Hepatocyte (in vitro differentiated cells): ENCODE results near the gene SMAP1. TPM values are rescaled to one million over a fixed set of nuclear protein-coding genes. Genes with fewer than 3 reads are reported as not detected.

Experiments used
- DNase-seq: peaks from one replicate; pipeline ENCODE4 v3.0.0-alpha.2; 2016; ENCODE audit warnings: low spot score
- H2AFZ ChIP-seq: fragments of 200-600 bp; sonication (generic); 2 replicates; pipeline ENCODE4 v1.6.0; 2016; ENCODE audit warnings: antibody characterized with exemption, mild to moderate bottlenecking
- H3K27ac ChIP-seq: fragments of 200-600 bp; sonication (generic); 2 replicates; pipeline ENCODE4 v1.5.1; 2016; ENCODE audit warnings: mild to moderate bottlenecking
- H3K27me3 ChIP-seq: fragments of 200-600 bp; sonication (generic); 2 replicates; pipeline ENCODE4 v1.6.1; 2016
- H3K36me3 ChIP-seq: fragments of 200-600 bp; sonication (generic); replicated peaks from 2 replicates; pipeline ENCODE4 v1.5.1; 2016; ENCODE audit warnings: low read depth; ENCODE audit not compliant: insufficient read depth
- H3K4me1 ChIP-seq: fragments of 200-600 bp; sonication (generic); 2 replicates; pipeline ENCODE4 v1.5.1; 2016; ENCODE audit warnings: mild to moderate bottlenecking, moderate library complexity; ENCODE audit not compliant: insufficient read depth
- H3K4me2 ChIP-seq: fragments of 200-600 bp; sonication (generic); 2 replicates; pipeline ENCODE4 v1.6.0; 2016
- H3K4me3 ChIP-seq: fragments of 200-600 bp; sonication (generic); 2 replicates; pipeline ENCODE4 v1.5.1; 2016; ENCODE audit warnings: mild to moderate bottlenecking
- H3K79me2 ChIP-seq: fragments of 200-600 bp; sonication (generic); 2 replicates; pipeline ENCODE4 v1.6.0; 2017; ENCODE audit warnings: mild to moderate bottlenecking
- H3K9me2 ChIP-seq: fragments of 200-600 bp; sonication (generic); replicated peaks from 2 replicates; pipeline ENCODE4 v1.6.0; 2017; ENCODE audit warnings: mild to moderate bottlenecking; ENCODE audit not compliant: insufficient read depth
- H3K9me3 ChIP-seq: fragments of 200-600 bp; sonication (generic); 2 replicates; pipeline ENCODE4 v1.5.1; 2016; ENCODE audit warnings: low read depth, mild to moderate bottlenecking
- H4K20me1 ChIP-seq: fragments of 200-600 bp; sonication (generic); 2 replicates; pipeline ENCODE4 v1.6.0; 2016; ENCODE audit warnings: mild to moderate bottlenecking; ENCODE audit not compliant: insufficient read depth, poor library complexity, severe bottlenecking
- CTCF ChIP-seq: fragments of 200-600 bp; sonication (generic); IDR thresholded peaks from 2 replicates; pipeline ENCODE4 v1.5.1; 2016; ENCODE audit warnings: antibody characterized with exemption, mild to moderate bottlenecking; ENCODE audit not compliant: poor library complexity
- EZH2 ChIP-seq: fragments of 200-600 bp; sonication (generic); IDR thresholded peaks from 2 replicates; pipeline ENCODE4 v1.6.1; 2016; ENCODE audit warnings: antibody characterized with exemption, mild to moderate bottlenecking, borderline replicate concordance
- EZH2phosphoT487 ChIP-seq: fragments of 200-600 bp; sonication (generic); IDR thresholded peaks from one replicate; pipeline ENCODE4 v1.6.1; 2018; ENCODE audit warnings: antibody characterized with exemption, mild to moderate bottlenecking, low read depth, moderate library complexity; ENCODE audit not compliant: unreplicated experiment, severe bottlenecking
- WGBS: methylation state at CpG from one replicate; pipeline ENCODE4 v1.1.6; 2016; ENCODE audit warnings: low lambda C conversion rate; ENCODE audit errors: missing lambda C conversion rate; 5-methylcytosine and 5-hydroxymethylcytosine counted together
- polyA plus RNA-seq: library from polyadenylated mRNA; unstranded; fragments of >200 nt; fragmentation: Nextera tagmentation; extraction: Ambion mirVana; gene quantifications from 2 replicates; pipeline ENCODE4 v1.2.1, GENCODE V29; 2016
- total RNA-seq: library from RNA; depleted of rRNA; stranded (reverse); fragments of >200 nt; gene quantifications from 2 replicates; pipeline ENCODE4 v1.2.3, GENCODE V29; 2014

SMAP1 gene
- total and polyA plus RNA-seq, 2 experiments from 2014 or later = 28.2 to 42.4 TPM

- Histone ChIP-seq H3K4me2 (no peak overlapping the region), H3K4me1 (no peaks in the 10 kb centered on the region), H3K9me3 (no peaks in the 10 kb centered on the region), H3K4me3 (no peak overlapping the region), H3K79me2 (no peaks in the 10 kb centered on the region), H3K27me3 (no peaks in the 10 kb centered on the region), H3K27ac (no peak overlapping the region), H3K9me2 (no peaks in the 10 kb centered on the region), H3K36me3 (no peaks in the 10 kb centered on the region), H4K20me1 (no peaks in the 10 kb centered on the region), H2AFZ (no peak overlapping the region)
- WGBS = 92% methylated on average over 2 of the region's 8 CpGs
- DNase-seq = no peak
- TF ChIP-seq EZH2 = no peak
- no peak for TF ChIP-seq EZH2phosphoT487
- TF ChIP-seq CTCF = no peak
Observed at GRCh38 chr6:70636596-70636995, 31.1 kb upstream of the SMAP1 start.

GRCh38 chr6:70638468-70638867 lies 29.2 kb upstream of the SMAP1 start:
- Histone ChIP-seq H3K36me3 (no peaks in the 10 kb centered on the region), H4K20me1 (no peaks in the 10 kb centered on the region), H3K27ac (no peak overlapping the region), H3K4me3 (no peak overlapping the region), H3K4me1 (no peaks in the 10 kb centered on the region), H3K4me2 (no peak overlapping the region), H3K79me2 (no peaks in the 10 kb centered on the region), H2AFZ (no peak overlapping the region), H3K9me3 (no peaks in the 10 kb centered on the region), H3K9me2 (no peaks in the 10 kb centered on the region), H3K27me3 (no peaks in the 10 kb centered on the region)
- 100% methylated on average over 1 of the region's 1 CpG for WGBS
- TF ChIP-seq CTCF = no peak
- TF ChIP-seq EZH2phosphoT487 = no peak
- TF ChIP-seq EZH2 = no peak
- no peak for DNase-seq

- no peak for TF ChIP-seq EZH2
- TF ChIP-seq CTCF = no peak
- TF ChIP-seq EZH2phosphoT487 = no peak
- H3K4me3 ChIP-seq = no peak overlapping the region
- no peak for DNase-seq
Observed at GRCh38 chr6:70651326-70651905, 16.3 kb upstream of the SMAP1 start.

More at GRCh38 chr6:70651326-70651905, 16.3 kb upstream of the SMAP1 start:
- H3K4me1 ChIP-seq = no peaks in the 10 kb centered on the region
- H3K9me2 ChIP-seq = no peaks in the 10 kb centered on the region
- no peaks in the 10 kb centered on the region for H3K27me3 ChIP-seq
- no peak overlapping the region for H2AFZ ChIP-seq
- H3K27ac ChIP-seq = no peak overlapping the region
- WGBS = 92% methylated on average over 3 of the region's 3 CpGs
- no peaks in the 10 kb centered on the region for H3K9me3 ChIP-seq
- no peaks in the 10 kb centered on the region for H4K20me1 ChIP-seq
- no peaks in the 10 kb centered on the region for H3K36me3 ChIP-seq
- no peak overlapping the region for H3K4me2 ChIP-seq
- H3K79me2 ChIP-seq = no peaks in the 10 kb centered on the region
